CD14-positive monocyte (primary cell): ENCODE data around the gene MBL2. TPM values are rescaled to one million over a fixed set of nuclear protein-coding genes. Genes with fewer than 3 reads are reported as not detected.

Experiments
- DNase-seq, 3 donors: peaks; one replicate each; pipeline ENCODE4 v3.0.0-alpha.2; 2011 to 2022
- H2AFZ ChIP-seq: 2 replicates; pipeline ENCODE4 v1.6.0; 2012; ENCODE audit warnings: mild to moderate bottlenecking, low read depth, low read length, inconsistent platforms; ENCODE audit not compliant: insufficient read depth, poor library complexity, severe bottlenecking
- H3K27ac ChIP-seq, 2 donors: 1 replicate in 1 of 2; 2 replicates in 1 of 2; pipeline ENCODE4 v1.5.1; 2012 to 2013; ENCODE audit warnings: low read length in 2 of 2, control low read depth in 1 of 2, inconsistent platforms in 1 of 2, low read depth in 1 of 2, mild to moderate bottlenecking in 1 of 2
- H3K27me3 ChIP-seq, 2 donors: one replicate each; pipeline versions ENCODE4 v1.6.0 to v1.6.1; 2011 to 2013; ENCODE audit warnings: low read length in 2 of 2; ENCODE audit not compliant: control insufficient read depth in 2 of 2, insufficient read depth in 2 of 2
- H3K36me3 ChIP-seq, 2 donors: replicated peaks in 1 of 2; 1 replicate in 1 of 2; 2 replicates in 1 of 2; pipeline versions ENCODE4 v1.5.1 to v1.6.1; 2012 to 2013; ENCODE audit warnings: low read length in 2 of 2, control low read depth in 1 of 2, inconsistent platforms in 1 of 2, mild to moderate bottlenecking in 1 of 2; ENCODE audit not compliant: insufficient read depth in 2 of 2, control insufficient read depth in 1 of 2
- H3K4me1 ChIP-seq, 2 donors: 1 replicate in 1 of 2; 2 replicates in 1 of 2; pipeline versions ENCODE4 v1.5.1 to v1.6.1; 2012 to 2013; ENCODE audit warnings: low read length in 2 of 2, control low read depth in 1 of 2, inconsistent platforms in 1 of 2, mild to moderate bottlenecking in 1 of 2, moderate library complexity in 1 of 2; ENCODE audit not compliant: insufficient read depth in 2 of 2, control insufficient read depth in 1 of 2
- H3K4me2 ChIP-seq: replicated peaks from 2 replicates; pipeline ENCODE3; 2012; ENCODE audit warnings: low read length, moderate library complexity, mild to moderate bottlenecking; ENCODE audit not compliant: poor library complexity, severe bottlenecking; ENCODE audit errors: extremely low read depth
- H3K4me3 ChIP-seq, 3 experiments: fragments of 200-600 bp in 1 of 3; sonication (generic) in 1 of 3; replicated peaks in 1 of 3; 1 replicate in 2 of 3; 2 replicates in 1 of 3; pipeline ENCODE4 v1.5.1; 2011 to 2013; ENCODE audit warnings: low read length in 3 of 3, mild to moderate bottlenecking in 3 of 3, control low read depth in 2 of 3, low read depth in 2 of 3, inconsistent platforms in 1 of 3, moderate library complexity in 1 of 3
- H3K79me2 ChIP-seq: 2 replicates; pipeline ENCODE4 v1.6.0; 2012; ENCODE audit warnings: mild to moderate bottlenecking, control low read depth, inconsistent platforms, low read length, moderate library complexity; ENCODE audit not compliant: insufficient read depth
- H3K9ac ChIP-seq: 2 replicates; pipeline ENCODE4 v1.6.0; 2017; ENCODE audit warnings: low read length, mild to moderate bottlenecking; ENCODE audit not compliant: insufficient read depth, poor library complexity, severe bottlenecking
- H3K9me3 ChIP-seq, 2 donors: replicated peaks in 1 of 2; 1 replicate in 1 of 2; 2 replicates in 1 of 2; pipeline versions ENCODE4 v1.5.1 to v1.6.1; 2012 to 2013; ENCODE audit warnings: low read length in 2 of 2, control low read depth in 1 of 2; ENCODE audit not compliant: control insufficient read depth in 1 of 2, insufficient read depth in 1 of 2
- H4K20me1 ChIP-seq: 2 replicates; pipeline ENCODE4 v1.6.0; 2012; ENCODE audit warnings: mild to moderate bottlenecking, low read length, control low read depth, moderate library complexity; ENCODE audit not compliant: insufficient read depth
- H3K27ac Mint-ChIP-seq, 7 donors: one replicate each; pipeline ENCODE4 v1.8.0; 2020; ENCODE audit warnings: mild to moderate bottlenecking in 7 of 7, mixed read lengths in 7 of 7, moderate library complexity in 6 of 7, inconsistent platforms in 2 of 7
- H3K27me3 Mint-ChIP-seq, 3 donors: one replicate each; pipeline ENCODE4 v1.8.0; 2021 to 2022; ENCODE audit warnings: low read depth in 3 of 3, mild to moderate bottlenecking in 3 of 3, mixed read lengths in 3 of 3, moderate library complexity in 3 of 3, inconsistent platforms in 1 of 3
- H3K36me3 Mint-ChIP-seq, 2 donors: one replicate each; pipeline ENCODE4 v1.8.0; 2020; ENCODE audit warnings: mixed read lengths in 2 of 2, inconsistent platforms in 1 of 2, mild to moderate bottlenecking in 1 of 2
- H3K4me1 Mint-ChIP-seq: one replicate; pipeline ENCODE4 v1.8.0; 2020; ENCODE audit warnings: mild to moderate bottlenecking, mixed read lengths
- H3K4me3 Mint-ChIP-seq, 2 donors: one replicate each; pipeline ENCODE4 v1.8.0; 2020; ENCODE audit warnings: mild to moderate bottlenecking in 2 of 2, mixed read lengths in 2 of 2, moderate library complexity in 1 of 2
- H3K9me3 Mint-ChIP-seq, 7 donors: one replicate each; pipeline ENCODE4 v1.8.0; 2020 to 2022; ENCODE audit warnings: mixed read lengths in 7 of 7, mild to moderate bottlenecking in 6 of 7, moderate library complexity in 6 of 7, inconsistent platforms in 2 of 7
- CTCF ChIP-seq: fragments of 200-600 bp; IDR thresholded peaks from one replicate; pipeline ENCODE4 v1.8.0; 2022; ENCODE audit warnings: antibody characterized with exemption, mild to moderate bottlenecking
- WGBS: methylation state at CpG from one replicate; pipeline ENCODE4 v1.1.5; 2013; ENCODE audit warnings: missing lambda C conversion rate; ENCODE audit not compliant: insufficient coverage; 5-methylcytosine and 5-hydroxymethylcytosine counted together
- intact Hi-C, 2 donors: fragments of 100-400 bp; cut with micrococcal nuclease; formaldehyde crosslinking; loops; one replicate each; pipeline versions ENCODE4 v1.15.0 to v1.15.1; 2023
- polyA plus RNA-seq, 3 donors: library from polyadenylated mRNA; depleted of rRNA in 1 of 3; unstranded in 2 of 3; stranded (reverse) in 1 of 3; fragments of 300-500 nt in 2 of 3; fragments of >200 nt in 1 of 3; fragmentation: Illumina TruSeq in 2 of 3; gene quantifications; 1 replicate in 2 of 3; 2 replicates in 1 of 3; pipeline ENCODE4 v1.2.3, GENCODE V29; 2012 to 2021

The MBL2 gene
- polyA plus RNA-seq, 3 donors: not detected

- no peak overlapping the region for H2AFZ ChIP-seq
- H3K36me3 ChIP-seq: no peaks in the 10 kb centered on the region
- H3K9ac ChIP-seq: no peak overlapping the region
- no peaks in the 10 kb centered on the region for H3K4me1 ChIP-seq
- no peaks in the 10 kb centered on the region for H3K79me2 ChIP-seq
- H3K9me3 Mint-ChIP-seq: peaks cover 7 to 16% (median 10%) of the 10 kb centered on the region in 7 donors
- no peak overlapping the region for H3K4me2 ChIP-seq
- no peak overlapping the region for H3K27ac Mint-ChIP-seq
- no peaks in the 10 kb centered on the region for H3K4me1 Mint-ChIP-seq
- no peak for DNase-seq
- peaks cover 0 to 8% of the 10 kb centered on the region in 2 donors for H3K9me3 ChIP-seq
- no peak for TF ChIP-seq CTCF
- WGBS: 93% methylated on average over 4 of the region's 5 CpGs
- no peaks in the 10 kb centered on the region for H4K20me1 ChIP-seq
- H3K27me3 ChIP-seq: no peaks in the 10 kb centered on the region
- intact Hi-C loops: no loop called here
- no peak overlapping the region for H3K4me3 Mint-ChIP-seq
- H3K27ac ChIP-seq: no peak overlapping the region
- H3K36me3 Mint-ChIP-seq: no peaks in the 10 kb centered on the region
- peaks cover 0 to 1% (median 0%) of the 10 kb centered on the region in 3 donors for H3K27me3 Mint-ChIP-seq
- H3K4me3 ChIP-seq: no peak overlapping the region
Observed at GRCh38 chr10:52738951-52739350, 33.6 kb downstream of the MBL2 start.

- Histone ChIP-seq H3K4me1 (no peaks in the 10 kb centered on the region), H3K4me3 (no peak overlapping the region), H3K9me3 (no peaks in the 10 kb centered on the region), H3K36me3 (no peaks in the 10 kb centered on the region), H2AFZ (no peak overlapping the region), H3K4me2 (no peak overlapping the region), H3K9ac (no peak overlapping the region), H4K20me1 (no peaks in the 10 kb centered on the region), H3K79me2 (no peaks in the 10 kb centered on the region), H3K27ac (no peak overlapping the region), H3K27me3 (no peaks in the 10 kb centered on the region)
- no peak for DNase-seq
- H3K27ac Mint-ChIP-seq: no peak overlapping the region
- WGBS: 68% methylated on average over 2 of the region's 9 CpGs
- H3K9me3 Mint-ChIP-seq: peaks cover 0 to 3% (median 1%) of the 10 kb centered on the region in 7 donors
- no peak overlapping the region for H3K4me3 Mint-ChIP-seq
- intact Hi-C loops: no loop called here
- TF ChIP-seq CTCF: peak; percentile 36
- no peaks in the 10 kb centered on the region for H3K36me3 Mint-ChIP-seq
- peaks cover 0 to 2% (median 0%) of the 10 kb centered on the region in 3 donors for H3K27me3 Mint-ChIP-seq
- H3K4me1 Mint-ChIP-seq: peaks cover 3% of the 10 kb centered on the region
Observed at GRCh38 chr10:52729271-52730104, 43.1 kb downstream of the MBL2 start.
